Measurements from ENCODE around the gene PPP1R14B.

PPP1R14B gene

DNA sequence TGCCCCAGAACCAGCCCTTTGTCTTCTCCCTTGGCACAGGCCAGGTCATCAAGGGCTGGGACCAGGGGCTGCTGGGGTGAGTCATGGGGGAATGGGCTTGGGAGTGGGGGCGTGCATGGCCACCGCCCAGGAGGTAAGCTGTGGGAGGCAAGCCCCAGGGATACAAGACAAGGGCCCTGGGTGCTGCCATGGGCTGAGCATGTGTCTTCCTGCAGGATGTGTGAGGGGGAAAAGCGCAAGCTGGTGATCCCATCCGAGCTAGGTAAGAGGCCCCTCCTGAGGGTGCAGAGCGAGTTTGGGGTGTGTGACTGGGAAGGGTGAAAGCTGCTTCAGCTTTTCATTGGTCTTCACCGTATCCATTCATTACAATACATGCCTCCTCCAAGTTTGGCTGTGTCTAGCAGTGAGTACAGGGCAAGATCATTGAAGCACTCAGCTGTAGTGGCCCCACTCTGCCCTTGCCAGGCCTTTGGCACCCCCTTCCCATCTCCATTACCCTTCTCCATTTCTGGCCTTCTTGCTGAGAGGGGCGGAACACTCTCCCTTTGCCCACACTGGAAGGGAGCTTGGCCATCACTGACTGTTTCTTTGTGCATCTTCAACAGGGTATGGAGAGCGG is 3.4 kb downstream of the PPP1R14B start:
- TF ChIP-seq, protein P1, sequence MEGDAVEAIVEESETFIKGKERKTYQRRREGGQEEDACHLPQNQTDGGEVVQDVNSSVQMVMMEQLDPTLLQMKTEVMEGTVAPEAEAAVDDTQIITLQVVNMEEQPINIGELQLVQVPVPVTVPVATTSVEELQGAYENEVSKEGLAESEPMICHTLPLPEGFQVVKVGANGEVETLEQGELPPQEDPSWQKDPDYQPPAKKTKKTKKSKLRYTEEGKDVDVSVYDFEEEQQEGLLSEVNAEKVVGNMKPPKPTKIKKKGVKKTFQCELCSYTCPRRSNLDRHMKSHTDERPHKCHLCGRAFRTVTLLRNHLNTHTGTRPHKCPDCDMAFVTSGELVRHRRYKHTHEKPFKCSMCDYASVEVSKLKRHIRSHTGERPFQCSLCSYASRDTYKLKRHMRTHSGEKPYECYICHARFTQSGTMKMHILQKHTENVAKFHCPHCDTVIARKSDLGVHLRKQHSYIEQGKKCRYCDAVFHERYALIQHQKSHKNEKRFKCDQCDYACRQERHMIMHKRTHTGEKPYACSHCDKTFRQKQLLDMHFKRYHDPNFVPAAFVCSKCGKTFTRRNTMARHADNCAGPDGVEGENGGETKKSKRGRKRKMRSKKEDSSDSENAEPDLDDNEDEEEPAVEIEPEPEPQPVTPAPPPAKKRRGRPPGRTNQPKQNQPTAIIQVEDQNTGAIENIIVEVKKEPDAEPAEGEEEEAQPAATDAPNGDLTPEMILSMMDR (IDR thresholded peaks at IDR 0.05; ENCODE audit: low read depth, low read length), result no peak
- no peak for DNase-seq (ENCODE audit: low read depth in 2 of 2)
- peak overlapping the region in 1 of 2 donors; percentile 65 for H3K4me3 ChIP-seq (replicated peaks in 1 of 2; ENCODE audit: low read depth in 2 of 2, low read length in 2 of 2)

DNA sequence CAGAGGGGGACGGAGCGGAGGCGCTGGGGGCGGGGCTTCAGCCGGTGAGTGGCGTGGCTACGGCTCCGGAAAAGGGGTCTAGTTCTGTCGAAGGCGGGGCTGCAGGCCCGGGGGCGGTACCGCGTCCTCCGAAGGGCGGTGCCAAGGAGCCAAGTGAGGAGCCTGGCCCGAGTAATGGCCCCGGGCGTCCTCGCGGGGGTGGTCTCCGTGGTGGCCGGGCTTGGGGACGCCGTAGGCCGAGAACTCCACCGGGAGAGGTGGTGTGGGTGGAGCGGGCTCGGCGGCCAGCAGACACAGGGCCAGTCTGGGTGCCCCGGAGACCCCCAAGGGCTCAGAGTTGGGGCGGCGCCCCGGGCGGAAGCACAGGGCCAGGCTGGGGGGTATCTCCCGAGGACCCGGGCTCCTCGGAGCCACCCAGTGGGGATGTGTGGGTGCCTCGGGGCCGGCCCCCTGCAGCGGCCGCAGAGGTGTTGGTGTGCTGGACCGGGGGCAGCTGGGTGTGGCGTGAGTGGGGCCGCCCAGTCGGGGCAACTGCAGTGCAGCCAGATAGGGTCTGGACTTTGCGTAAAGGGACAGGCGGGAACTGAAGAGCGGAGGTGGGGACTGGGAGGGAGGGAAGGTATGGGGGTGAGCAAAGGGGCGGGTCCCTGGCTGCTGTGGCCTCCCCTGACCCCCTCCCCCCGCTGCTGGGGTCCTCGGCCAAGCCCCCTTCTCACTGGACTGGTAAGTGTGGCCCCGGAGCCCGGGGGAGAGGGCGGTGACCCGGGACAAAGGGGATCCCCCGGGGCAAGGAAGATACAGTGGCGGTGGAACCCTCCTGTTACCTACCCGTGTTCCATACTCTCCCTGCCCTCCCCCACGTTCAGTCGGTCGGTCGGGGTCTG is 5.0 kb downstream of the PPP1R14B start:
- TF ChIP-seq, protein P1 (IDR thresholded peaks at IDR 0.05; ENCODE audit: low read depth, low read length), result no peak
- peak overlapping the region; percentile 65 to 85 for H3K4me3 ChIP-seq (replicated peaks in 1 of 2; ENCODE audit: low read depth in 2 of 2, low read length in 2 of 2)
- DNase-seq (ENCODE audit: low read depth in 2 of 2), result peak; percentile 39 to 50

DNA sequence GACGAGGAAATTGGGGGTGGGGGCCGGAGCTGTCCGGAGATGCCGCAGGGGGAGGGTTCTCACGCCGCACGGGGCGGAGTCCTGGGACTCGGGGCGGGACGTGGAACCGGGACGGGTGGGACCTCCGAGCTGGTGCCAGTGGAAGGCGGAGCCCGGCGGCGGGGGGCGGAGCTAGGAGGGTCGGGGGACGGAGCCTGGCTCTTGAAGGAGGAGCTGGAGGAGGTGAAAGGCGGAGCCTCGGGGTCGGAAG is 5.6 kb downstream of the PPP1R14B start:
- TF ChIP-seq, protein P1 (IDR thresholded peaks at IDR 0.05; ENCODE audit: low read depth, low read length), result no peak
- H3K4me3 ChIP-seq (replicated peaks in 1 of 2; ENCODE audit: low read depth in 2 of 2, low read length in 2 of 2), result peak overlapping the region; percentile 66 to 78
- peak; percentile 100 for DNase-seq (ENCODE audit: low read depth in 2 of 2)

DNA sequence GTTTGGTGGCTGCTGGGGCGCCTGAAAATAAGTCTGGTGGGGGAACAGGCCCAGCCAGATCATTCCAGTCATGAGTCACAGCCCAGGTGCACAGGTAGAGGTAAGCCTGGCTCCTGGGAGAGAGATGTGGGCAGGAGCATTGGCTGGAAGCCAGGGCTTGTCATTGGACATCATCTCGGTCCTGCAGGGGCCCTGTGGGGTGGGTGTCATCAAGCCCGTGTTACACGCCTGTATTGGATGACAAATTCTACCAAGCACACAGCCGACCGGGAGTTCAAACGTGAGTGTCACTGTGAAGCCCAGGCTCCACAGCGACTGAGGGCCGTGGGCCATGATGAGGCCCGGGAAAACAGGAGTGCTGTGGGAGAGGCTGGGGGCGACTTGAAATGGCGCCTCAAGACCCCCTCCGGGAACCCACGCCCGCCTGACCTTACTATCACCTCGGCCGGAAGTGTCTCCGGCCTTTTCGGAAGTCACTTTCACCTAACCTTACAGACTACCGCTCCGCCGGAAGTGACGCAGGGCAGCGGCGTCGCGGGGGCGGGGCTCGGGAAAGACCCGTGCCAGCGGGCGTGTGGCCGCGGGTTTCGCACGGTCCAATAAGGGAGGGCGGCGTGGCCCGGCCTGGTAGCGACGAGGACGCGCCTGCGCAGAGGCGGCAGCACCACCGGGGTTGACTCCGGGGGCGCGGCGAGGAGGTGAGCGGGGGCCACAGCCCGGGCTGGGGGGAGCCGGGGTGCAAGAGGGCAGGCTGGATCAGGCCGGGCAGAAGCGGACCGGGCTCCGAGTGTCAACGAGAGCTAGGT is 6.1 kb downstream of the PPP1R14B start, which contains the start of gene FKBP2:
TSS of gene FKBP2 (plus strand) at position 661 of the 806 bp plus-strand sequence. CDS start 1,293 bp downstream, outside the sequence.
- TF ChIP-seq, protein P1 (IDR thresholded peaks at IDR 0.05; ENCODE audit: low read depth, low read length), result no peak
- peak within 1 kb of the TSS; percentile 78 to 85 for H3K4me3 ChIP-seq (replicated peaks in 1 of 2; ENCODE audit: low read depth in 2 of 2, low read length in 2 of 2)
- DNase-seq (ENCODE audit: low read depth in 2 of 2), result peak; percentile 97 to 98

DNA sequence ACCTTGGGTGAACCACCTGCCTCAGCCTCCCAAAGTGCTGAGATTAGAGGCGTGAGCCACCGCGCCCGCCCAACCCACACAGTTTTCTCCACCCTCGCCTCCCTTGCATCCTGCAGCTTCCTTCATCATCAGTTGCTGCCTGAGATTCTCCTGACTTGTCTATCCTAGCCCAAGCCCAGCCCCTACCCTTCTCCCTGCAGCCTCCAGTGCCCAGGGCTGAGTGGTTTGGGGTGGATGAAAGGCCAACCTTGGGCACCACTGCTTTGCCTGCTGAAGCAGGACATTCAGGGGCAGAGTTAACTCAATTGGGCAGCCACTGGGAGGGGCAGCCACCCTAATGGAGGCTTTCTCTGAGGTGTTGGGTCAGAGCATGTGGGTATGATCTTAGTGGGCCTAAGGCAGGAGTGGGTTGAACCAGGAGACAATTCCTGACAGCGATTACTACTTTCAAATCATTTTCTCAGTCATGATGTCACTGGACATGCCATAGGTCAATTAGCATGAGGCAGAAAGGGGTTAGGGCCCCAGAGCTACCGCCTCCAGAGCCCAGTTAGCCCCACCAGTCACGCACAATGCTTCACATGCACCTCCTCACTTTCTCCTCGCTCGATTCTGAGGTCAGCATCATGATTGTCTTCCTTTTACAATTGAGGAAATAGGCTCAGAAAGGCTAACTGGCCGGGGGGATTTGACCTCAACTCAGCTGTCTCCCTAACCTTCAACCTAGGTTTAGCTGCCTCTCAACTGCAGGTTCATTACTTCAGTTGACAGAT is 6.9 kb downstream of the PPP1R14B start:
- peak overlapping the region; percentile 66 to 78 for H3K4me3 ChIP-seq (replicated peaks in 1 of 2; ENCODE audit: low read depth in 2 of 2, low read length in 2 of 2)
- no peak for DNase-seq (ENCODE audit: low read depth in 2 of 2)
- TF ChIP-seq, protein P1 (IDR thresholded peaks at IDR 0.05; ENCODE audit: low read depth, low read length), result no peak

DNA sequence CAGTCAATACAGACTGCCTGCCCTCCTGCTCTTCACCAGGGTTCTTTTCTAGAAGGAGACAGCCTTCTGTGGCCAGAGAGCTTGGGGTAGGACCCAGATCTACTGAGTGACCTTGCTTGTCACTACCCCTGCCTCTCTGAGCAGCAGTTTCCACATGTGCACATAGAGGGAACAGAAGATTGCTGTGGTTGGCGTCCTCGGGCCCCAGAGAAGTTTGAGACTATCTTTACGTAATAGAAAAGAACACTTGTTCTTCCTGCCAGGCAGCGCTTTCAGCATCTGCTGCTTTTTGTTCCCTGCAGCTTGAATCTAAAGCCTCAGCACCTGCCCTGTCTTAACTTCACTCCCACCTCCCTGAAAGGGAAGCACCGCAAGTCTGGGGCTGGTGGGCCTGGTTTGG is 7.7 kb downstream of the PPP1R14B start:
- no peak for DNase-seq (ENCODE audit: low read depth in 2 of 2)
- no peak overlapping the region for H3K4me3 ChIP-seq (replicated peaks in 1 of 2; ENCODE audit: low read depth in 2 of 2, low read length in 2 of 2)
- TF ChIP-seq, protein P1 (IDR thresholded peaks at IDR 0.05; ENCODE audit: low read depth, low read length), result no peak
